UCSD-AML1 (cell line): Measurements from ENCODE around the gene EEF1A2.

Experiments used
- DNase-seq: peaks from one replicate; lab custom pipeline; 2025; ENCODE audit not compliant: unreplicated experiment; lab: John Stamatoyannopoulos, UW

EEF1A2 gene

GRCh38 chr20:63498960-63499337, at the start of gene EEF1A2:
TSS of gene EEF1A2 (minus strand) at chr20:63499083. CDS start at chr20:63497763, 1,320 bp downstream.
- DNase-seq, result no peak

DNA sequence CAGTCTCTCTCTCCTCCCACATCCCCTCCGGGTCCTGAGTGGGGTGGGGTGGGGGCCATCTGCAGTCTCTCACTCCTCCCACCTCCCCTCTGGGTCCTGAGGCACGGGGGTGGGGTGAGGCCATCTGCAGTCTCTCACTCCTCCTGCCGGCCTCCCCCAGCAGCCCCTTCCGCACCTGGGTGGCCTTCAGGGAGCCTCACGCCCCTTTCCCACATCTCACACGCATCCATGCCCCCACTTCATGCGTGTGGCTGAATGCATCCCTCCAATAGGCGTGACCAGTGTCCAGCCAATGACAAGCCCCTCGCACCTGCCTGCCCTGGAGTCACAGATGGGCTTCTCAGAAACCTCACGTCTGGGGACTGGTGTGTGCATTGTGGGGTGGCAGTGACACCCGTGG, 49.7 kb upstream of the EEF1A2 start:
- no peak for DNase-seq

DNA sequence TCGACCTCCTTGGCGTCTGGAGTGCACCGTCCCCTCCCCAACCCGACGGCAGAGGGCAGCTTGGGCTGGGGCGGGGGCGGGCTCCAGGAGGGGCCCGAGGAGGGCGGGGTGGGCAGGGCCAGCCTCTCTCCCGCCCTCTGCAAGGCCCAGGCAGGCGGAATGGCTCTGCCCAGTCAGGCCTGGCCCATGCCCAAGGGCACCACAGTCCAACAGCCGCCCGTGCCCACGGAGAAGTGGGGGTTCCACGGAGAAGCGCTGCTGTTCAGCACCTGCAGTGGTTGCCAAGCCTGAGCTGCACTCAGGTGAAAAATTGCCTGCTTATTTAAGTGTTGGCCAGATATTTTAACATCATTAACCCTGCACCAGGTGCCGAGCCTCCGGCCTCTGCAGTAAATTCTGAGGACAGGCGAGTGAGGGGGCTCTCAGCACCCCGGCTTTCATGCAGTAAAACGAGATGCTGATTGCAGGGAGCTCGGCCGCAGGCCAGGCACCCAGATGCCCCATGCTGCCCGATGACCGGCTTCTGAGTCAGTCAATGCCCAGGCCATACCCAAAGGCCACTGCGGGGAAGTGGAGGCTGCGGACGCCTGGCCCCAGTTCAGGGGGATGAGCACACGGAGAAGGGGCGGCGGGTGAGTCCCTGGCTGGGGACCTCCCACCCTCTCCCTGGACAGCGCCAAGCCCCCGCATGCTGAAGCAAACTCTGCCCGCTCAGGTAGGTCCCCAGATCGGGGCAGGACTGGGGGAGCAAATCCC, 49.0 kb upstream of the EEF1A2 start, which contains the start of gene SRMS:
TSS of gene SRMS (minus strand) at position 25 of the 756 bp plus-strand sequence. CDS start 286 bp downstream, outside the sequence.
- DNase-seq, result no peak

DNA sequence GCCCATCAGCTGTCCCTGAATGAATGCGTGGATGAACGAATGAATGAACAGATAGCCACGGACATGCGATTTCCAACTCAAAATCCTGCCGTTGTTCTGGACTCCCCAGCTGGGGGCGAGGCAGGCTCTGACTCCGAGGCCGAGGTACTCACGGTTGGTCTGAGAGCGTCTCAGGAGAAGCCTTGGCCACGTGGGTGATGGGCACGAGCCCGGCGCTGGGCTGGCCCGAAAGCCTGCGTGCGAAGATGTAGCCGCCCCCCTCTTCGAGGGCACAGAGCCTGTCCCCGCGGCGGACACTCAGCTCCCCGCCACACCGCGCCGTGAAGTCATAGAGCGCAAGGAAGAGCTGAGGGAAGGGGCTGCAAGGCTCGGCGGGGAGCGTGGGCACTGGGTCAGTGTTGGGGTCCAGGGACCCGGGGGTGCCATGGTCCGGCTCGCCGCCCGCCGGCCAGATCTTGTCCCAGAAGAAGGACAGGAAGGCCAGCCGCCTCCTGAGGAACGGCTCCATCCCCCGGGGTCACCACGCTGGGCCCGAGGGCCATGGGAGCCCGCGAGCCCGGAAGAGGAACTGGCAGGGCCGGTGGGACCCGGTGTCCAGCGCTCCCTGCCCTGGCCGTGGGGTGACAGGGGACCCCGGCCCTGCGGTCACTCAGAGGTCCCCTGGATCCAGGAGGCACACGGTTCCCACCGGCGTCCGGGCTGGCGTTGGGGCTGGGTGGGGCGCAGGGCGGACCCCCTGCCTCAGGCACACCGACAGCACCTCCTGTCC, 48.3 kb upstream of the EEF1A2 start:
- DNase-seq, result no peak

GRCh38 chr20:63546256-63546955, 47.5 kb upstream of the EEF1A2 start:
- no peak for DNase-seq

- DNase-seq, result no peak
Measured at GRCh38 chr20:63545814-63546213, 46.9 kb upstream of the EEF1A2 start.

- no peak for DNase-seq
Measured at GRCh38 chr20:63544958-63545516, 46.2 kb upstream of the EEF1A2 start.

DNA sequence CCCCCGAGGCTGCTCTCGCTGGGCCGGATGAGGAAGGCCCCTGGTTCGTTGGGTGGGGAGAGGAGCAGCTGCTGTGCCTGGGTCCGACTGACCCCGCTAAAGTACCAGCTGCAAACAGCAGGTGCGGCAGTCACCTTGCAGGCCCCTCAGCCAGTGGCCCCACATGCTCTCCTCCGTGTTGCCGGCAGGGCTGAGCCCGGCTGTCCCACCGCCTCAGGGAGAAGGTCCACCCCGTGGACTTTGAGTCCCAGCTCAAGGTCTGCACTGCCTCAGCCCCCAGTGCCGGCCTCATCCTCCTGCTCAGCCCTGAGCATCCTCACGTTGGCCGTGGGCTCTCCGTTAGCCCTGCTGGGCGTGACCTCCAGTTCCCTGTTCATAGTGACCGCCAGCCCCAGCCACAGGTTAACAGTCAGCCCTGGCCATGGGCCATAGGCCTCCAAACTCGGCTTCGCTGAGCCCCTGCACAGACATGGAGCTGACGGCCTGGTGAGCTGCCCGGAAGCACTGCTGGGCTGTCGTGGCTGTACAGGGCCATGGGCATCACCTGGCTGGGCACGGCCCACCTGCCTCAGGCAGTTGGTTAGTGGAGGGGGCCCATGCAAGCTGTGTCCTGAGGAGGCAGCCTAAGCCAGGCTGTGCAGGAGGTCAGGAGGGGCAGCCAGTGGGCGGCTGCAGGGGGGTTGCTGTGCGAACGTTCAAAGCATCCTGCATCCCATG, 45.5 kb upstream of the EEF1A2 start:
- no peak for DNase-seq

- no peak for DNase-seq
Measured at GRCh38 chr20:63543733-63544132, 44.9 kb upstream of the EEF1A2 start.

GRCh38 chr20:63543131-63543530, 44.2 kb upstream of the EEF1A2 start:
- no peak for DNase-seq

GRCh38 chr20:63542696-63543095, 43.8 kb upstream of the EEF1A2 start:
- DNase-seq, result no peak

DNA sequence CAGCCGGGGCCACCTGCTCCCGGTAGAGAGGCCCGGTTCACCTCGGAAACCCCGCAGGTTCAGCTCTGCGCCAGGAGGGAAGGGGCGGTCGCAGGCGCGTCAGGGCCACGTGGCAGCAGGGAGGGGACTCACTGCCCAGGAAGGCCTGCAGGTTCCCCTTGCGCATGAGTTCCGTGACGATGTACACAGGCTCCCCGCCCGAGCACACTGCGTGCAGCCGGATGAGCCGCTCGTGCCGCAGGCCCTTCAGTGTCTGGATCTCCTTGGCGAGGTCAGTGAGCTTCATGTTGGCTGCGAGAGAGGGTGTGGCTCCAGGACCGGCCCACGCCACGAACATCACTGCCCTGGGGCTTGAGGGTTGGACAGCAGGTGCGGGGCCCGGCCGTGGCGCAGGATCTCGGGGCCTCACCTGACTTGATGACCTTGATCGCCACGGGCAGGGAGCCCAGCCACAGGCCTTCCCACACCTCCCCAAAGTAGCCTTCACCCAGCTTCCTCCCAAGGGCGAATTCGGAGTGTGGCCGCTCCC, 43.2 kb upstream of the EEF1A2 start:
- DNase-seq, result no peak

GRCh38 chr20:63541371-63541770, 42.5 kb upstream of the EEF1A2 start:
- DNase-seq, result no peak

DNA sequence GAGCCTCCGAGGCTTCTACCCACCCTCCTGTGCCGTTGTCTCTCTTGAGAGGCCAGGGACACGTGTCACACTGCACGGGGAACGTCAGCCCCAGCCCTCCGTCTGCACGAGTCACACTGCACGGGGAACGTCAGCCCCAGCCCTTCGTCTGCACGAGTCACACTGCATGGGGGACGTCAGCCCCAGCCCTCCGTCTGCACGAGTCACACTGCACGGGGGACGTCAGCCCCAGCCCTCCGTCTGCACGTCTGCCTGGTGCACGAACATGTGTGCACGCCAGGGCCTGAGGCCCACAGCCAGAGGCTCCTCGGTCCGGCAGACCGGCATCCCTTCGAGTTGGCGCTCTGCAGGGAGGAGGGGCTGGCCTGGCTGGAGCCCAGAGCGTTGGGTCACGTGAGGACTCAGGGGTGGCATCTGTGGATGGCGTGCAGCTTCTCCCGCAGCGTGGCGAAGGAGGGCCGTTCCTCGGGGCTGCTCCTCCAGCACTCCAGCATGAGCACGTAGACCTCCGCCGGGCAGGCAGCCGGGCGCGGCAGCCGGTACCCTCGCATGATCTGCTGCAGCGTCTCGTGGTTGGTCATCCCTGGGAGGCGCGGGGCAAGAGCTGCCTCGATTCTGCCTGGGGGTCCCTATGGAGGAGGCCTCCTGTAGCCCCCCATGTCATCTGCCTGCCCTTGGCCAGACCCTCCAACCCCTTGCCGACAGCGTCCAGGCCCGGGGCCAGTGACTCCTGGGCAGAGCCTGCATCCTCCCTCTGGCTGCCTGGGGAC, 41.7 kb upstream of the EEF1A2 start:
- no peak for DNase-seq

DNA sequence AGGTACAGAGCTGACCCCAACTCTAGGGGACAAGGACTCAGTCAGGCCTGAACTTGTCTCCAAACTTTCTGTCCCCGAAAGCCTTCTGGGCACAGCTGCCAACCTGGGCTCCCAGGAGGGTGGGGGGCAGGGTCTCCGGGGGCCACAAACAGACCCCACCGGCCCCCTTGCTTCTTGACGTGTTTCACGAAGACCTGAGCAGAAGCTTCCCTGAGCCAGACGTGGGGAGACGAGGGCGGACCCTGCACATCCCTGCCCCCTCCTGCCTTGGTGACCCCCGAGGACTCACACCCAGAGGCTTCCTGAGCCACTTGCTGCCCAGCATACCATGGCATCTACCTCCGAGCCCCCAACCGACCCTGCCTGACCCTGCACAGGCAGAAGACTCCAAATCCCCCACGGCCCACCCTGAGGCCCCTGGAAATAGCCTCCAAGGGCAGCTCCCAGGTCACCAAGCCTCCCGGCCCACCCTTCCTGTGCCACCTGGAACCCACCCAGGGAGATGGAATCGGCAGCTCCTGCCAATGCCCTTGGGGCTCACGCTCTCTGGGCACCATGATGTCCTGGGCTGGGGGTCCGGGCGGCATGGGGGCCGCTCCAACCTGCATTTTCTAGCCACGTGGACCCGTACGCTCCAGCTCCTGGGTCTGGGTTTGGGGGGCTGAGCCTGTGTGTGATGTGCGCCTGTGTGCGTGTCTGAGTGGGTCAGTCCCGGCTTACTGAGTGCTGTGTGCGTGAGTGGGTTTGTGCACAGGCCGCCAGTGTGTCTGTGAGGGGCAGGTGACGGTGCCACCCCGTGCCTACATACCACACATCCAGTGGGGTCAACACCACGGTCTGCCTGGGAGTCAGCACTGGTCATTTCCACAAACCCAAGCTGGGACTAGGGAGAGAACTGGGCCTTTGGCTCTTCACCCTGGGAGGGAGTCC, 40.8 kb upstream of the EEF1A2 start:
- DNase-seq, result no peak

DNA sequence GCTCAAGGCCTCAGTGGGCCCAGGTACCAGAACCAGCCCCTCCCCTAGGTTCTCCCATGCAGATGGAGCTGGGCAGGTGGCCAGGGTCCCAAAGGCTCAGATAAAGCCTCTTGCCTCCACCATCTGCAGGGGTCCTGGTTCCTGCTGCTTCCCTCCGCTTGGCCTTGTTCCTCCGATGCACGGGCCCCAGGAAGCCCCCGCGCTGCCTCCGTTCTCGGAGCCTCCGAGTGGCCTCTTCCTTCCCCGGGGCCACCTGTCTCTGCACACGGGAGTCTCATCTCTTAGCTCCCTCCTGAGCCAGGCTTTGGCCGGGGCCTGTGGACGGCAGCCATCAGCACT, 40.2 kb upstream of the EEF1A2 start:
- no peak for DNase-seq

- no peak for DNase-seq
Measured at GRCh38 chr20:63538204-63539091, 39.6 kb upstream of the EEF1A2 start.
